Ammon's horn (tissue), 1 donor: ENCODE data around the gene CCDC24.

Experiments
- DNase-seq: peaks from one replicate; pipeline ENCODE4 v3.0.0-alpha.2; 2016; ENCODE audit warnings: low spot score

The CCDC24 gene

GRCh38 chr1:44040418-44040817 lies 49.0 kb downstream of the CCDC24 start:
- DNase-seq = no peak

GRCh38 chr1:44040846-44041245 lies 49.4 kb downstream of the CCDC24 start:
- no peak for DNase-seq

GRCh38 chr1:44043176-44044070 lies 52.0 kb downstream of the CCDC24 start:
- DNase-seq = no peak

- DNase-seq = no peak
Measured at GRCh38 chr1:44044071-44044801, 52.8 kb downstream of the CCDC24 start.

- no peak for DNase-seq
Measured at GRCh38 chr1:44045064-44045463, 53.7 kb downstream of the CCDC24 start.
